Esophagus squamous epithelium (tissue), 4 donors: Measurements from ENCODE around the gene CTNNA3.

ENCODE experiments used
- POLR2A ChIP-seq, 4 donors: fragments of 450-650 bp; IDR thresholded peaks; one replicate each; pipeline ENCODE4 v1.6.1; 2017; ENCODE audit warnings: antibody characterized with exemption in 4 of 4, mild to moderate bottlenecking in 4 of 4, moderate library complexity in 3 of 4
- TF ChIP-seq, protein P1 (sequence below), 6 experiments: fragments of 450-650 bp in 4 of 6; fragments of 200-600 bp in 2 of 6; sonication (generic) in 2 of 6; IDR thresholded peaks; one replicate each; pipeline ENCODE4 v1.5.1; 2016 to 2019; ENCODE audit warnings: antibody characterized with exemption in 6 of 6, mild to moderate bottlenecking in 4 of 6, moderate library complexity in 4 of 6

GRCh38 chr10:66148312-66148711, 1547.7 kb downstream of the CTNNA3 start:
- TF ChIP-seq, protein P1, sequence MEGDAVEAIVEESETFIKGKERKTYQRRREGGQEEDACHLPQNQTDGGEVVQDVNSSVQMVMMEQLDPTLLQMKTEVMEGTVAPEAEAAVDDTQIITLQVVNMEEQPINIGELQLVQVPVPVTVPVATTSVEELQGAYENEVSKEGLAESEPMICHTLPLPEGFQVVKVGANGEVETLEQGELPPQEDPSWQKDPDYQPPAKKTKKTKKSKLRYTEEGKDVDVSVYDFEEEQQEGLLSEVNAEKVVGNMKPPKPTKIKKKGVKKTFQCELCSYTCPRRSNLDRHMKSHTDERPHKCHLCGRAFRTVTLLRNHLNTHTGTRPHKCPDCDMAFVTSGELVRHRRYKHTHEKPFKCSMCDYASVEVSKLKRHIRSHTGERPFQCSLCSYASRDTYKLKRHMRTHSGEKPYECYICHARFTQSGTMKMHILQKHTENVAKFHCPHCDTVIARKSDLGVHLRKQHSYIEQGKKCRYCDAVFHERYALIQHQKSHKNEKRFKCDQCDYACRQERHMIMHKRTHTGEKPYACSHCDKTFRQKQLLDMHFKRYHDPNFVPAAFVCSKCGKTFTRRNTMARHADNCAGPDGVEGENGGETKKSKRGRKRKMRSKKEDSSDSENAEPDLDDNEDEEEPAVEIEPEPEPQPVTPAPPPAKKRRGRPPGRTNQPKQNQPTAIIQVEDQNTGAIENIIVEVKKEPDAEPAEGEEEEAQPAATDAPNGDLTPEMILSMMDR (IDR thresholded peaks at IDR 0.05) = no peak
- no peak for TF ChIP-seq POLR2A (IDR thresholded peaks at IDR 0.05)
